Measurements from ENCODE around the gene HPSE2.

The HPSE2 gene

GRCh38 chr10:98481404-98481945 is 754.2 kb downstream of the HPSE2 start:
- no peak for DNase-seq

- DNase-seq = no peak
Measured at GRCh38 chr10:98478430-98479222, 757.0 kb downstream of the HPSE2 start.

- DNase-seq = no peak
Measured at GRCh38 chr10:98477861-98478260, 757.8 kb downstream of the HPSE2 start.

- DNase-seq = no peak
Measured at GRCh38 chr10:98474628-98475027, 761.0 kb downstream of the HPSE2 start.

GRCh38 chr10:98472196-98472595 is 763.5 kb downstream of the HPSE2 start:
- no peak for DNase-seq

- DNase-seq = no peak
Measured at GRCh38 chr10:98470850-98471249, 764.8 kb downstream of the HPSE2 start.

- DNase-seq = no peak
Measured at GRCh38 chr10:98469001-98469931, 766.4 kb downstream of the HPSE2 start.

GRCh38 chr10:98467506-98468318 is 767.9 kb downstream of the HPSE2 start:
- peak; percentile 43 for DNase-seq

GRCh38 chr10:98466861-98467505 is 768.7 kb downstream of the HPSE2 start:
- no peak for DNase-seq

GRCh38 chr10:98465866-98466265 is 769.8 kb downstream of the HPSE2 start:
- DNase-seq = no peak

- DNase-seq = no peak
Measured at GRCh38 chr10:98463976-98464754, 771.5 kb downstream of the HPSE2 start.

GRCh38 chr10:98463016-98463415 is 772.6 kb downstream of the HPSE2 start:
- DNase-seq = no peak

GRCh38 chr10:98461500-98461842 is 774.2 kb downstream of the HPSE2 start:
- no peak for DNase-seq

GRCh38 chr10:98460837-98461499 is 774.7 kb downstream of the HPSE2 start:
- no peak for DNase-seq

GRCh38 chr10:98458809-98459784 is 776.6 kb downstream of the HPSE2 start:
- no peak for DNase-seq

- no peak for DNase-seq
Measured at GRCh38 chr10:98457721-98458120, 777.9 kb downstream of the HPSE2 start.

GRCh38 chr10:98456686-98457482 is 778.8 kb downstream of the HPSE2 start:
- DNase-seq = no peak

- DNase-seq = no peak
Measured at GRCh38 chr10:98456043-98456570, 779.5 kb downstream of the HPSE2 start.

- DNase-seq = no peak
Measured at GRCh38 chr10:98453729-98454128, 781.9 kb downstream of the HPSE2 start.
